HT1080 (cell line): ENCODE data around the gene KCNJ14. TPM values are rescaled to one million over a fixed set of nuclear protein-coding genes. Genes with fewer than 3 reads are reported as not detected.
"Not testable (repeated sequence)": the region's sequence is repeated elsewhere in the genome, so short reads cannot be mapped to it uniquely, and the experiment has no call there.

ENCODE experiments used
- DNase-seq: peaks from one replicate; pipeline ENCODE4 v3.0.0-alpha.2; 2015; ENCODE audit warnings: low read depth
- total RNA-seq: library from RNA; depleted of rRNA; stranded (reverse); fragments of >200 nt; shearing (Covaris generic); gene quantifications from 2 replicates; pipeline ENCODE4 v1.2.3, GENCODE V29; 2014

Gene KCNJ14
- total RNA-seq, 1 experiment from 2014 or later: 0.79 TPM

DNA sequence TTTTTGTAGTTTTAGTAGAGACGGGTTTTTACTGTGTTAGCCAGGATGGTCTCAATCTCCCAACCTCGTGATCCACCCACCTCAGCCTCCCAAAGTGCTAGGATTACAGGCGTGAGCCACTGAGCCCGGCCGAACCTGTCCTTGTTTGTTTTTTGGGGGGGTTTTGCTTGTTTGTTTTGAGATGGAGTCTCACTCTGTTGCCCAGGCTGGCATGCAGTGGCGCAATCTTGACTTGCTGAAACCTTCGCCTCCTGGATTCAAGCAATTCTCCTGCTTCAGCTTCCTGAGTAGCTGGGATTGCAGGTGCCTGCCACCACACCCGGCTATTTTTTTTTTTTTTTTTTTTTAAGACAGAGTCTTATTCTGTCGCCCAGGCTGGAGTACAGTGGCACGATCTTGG is 31.3 kb downstream of the KCNJ14 start:
- DNase-seq: not testable (repeated sequence)

- DNase-seq: no peak
These were observed 32.2 kb downstream of the KCNJ14 start for GRCh38 chr19:48487544-48487943.

DNA sequence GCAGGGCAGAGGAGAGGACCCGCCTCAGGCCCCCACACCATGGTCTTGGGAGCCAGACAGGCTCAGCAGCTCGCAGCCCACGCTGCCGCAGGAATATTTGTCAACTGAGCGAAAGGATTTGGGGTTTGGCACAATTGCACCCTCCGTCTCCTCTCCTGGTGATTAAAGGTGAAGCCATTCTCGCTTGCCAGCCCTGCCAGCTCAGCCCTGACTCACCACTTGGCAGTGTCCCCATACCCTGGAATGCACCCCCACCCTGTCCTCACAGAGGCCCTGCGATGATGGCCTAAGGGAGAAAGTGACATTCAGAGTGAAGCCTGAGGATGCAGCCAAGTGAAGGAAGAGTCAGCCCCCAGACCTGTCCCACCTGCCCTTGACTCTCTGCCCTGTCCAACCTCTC is 32.6 kb downstream of the KCNJ14 start:
- DNase-seq: peak; percentile 91

DNA sequence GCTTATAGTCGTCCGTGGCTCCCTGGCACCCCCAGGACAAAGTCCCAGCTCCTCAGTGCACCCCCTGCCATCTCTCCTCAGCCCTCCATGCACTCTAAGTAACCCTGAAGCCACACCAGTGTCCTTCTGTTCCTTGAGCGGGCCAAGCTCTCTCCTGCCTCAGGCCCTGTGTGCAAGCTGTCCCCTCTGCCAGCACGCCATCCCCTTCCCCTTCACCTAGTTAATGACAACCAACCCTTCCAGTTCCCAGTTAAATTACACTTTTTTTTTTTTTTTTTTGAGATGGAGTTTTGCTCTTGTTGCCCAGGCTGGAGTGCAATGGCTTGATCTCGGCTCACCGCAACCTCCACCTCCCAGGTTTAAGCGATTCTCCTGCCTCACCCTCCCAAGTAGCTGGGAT is 33.1 kb downstream of the KCNJ14 start:
- not testable (repeated sequence) for DNase-seq

DNA sequence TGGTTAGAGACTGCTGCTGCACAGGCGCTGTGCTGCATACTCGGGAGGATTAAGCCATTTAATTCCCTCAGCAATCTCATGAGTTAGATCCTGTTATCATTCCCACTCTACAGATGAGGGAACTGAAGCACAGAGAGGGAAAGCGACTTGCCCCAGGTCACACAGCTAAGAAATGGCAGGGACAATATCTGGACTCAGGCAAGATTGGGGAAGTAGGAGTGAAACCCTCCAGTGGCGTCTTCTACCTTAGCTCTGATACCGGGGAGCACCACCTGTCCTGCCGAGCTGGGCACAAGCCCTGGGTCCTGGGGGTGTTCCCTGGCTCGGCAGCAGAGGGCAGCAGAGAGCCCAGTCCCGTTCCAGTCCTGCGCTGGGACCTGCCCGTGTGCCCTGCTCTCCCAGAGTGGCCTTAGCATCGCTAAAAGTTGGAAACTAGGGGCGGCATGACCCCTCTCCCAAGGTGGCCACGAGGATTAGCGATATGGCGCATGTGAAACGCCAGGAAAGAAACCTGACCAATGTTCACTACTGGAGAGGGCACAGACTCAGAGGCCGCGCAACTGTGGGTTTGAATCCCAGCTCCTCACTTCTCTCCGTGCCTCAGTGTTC is 34.3 kb downstream of the KCNJ14 start:
- peak; percentile 53 for DNase-seq

GRCh38 chr19:48490981-48491792 is 35.8 kb downstream of the KCNJ14 start:
- DNase-seq: no peak

DNA sequence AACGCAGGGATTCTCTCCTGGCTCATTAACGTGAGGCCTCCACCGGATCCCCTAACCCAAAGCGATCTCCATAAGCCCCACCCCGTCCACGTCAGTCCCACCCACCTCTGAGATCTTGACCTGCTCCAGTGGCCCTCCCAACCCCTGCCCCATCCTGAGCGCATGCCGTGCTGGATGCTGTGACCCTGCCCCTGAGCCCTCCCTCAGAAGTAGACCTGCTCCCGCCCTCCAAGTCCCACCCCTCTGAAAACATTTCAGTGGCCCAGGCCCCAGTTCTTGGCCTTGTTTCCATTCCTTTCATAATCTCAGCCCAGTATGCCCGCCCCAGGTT is 36.4 kb downstream of the KCNJ14 start:
- no peak for DNase-seq

GRCh38 chr19:48492925-48493717 is 37.7 kb downstream of the KCNJ14 start:
- DNase-seq: peak; percentile 79

DNA sequence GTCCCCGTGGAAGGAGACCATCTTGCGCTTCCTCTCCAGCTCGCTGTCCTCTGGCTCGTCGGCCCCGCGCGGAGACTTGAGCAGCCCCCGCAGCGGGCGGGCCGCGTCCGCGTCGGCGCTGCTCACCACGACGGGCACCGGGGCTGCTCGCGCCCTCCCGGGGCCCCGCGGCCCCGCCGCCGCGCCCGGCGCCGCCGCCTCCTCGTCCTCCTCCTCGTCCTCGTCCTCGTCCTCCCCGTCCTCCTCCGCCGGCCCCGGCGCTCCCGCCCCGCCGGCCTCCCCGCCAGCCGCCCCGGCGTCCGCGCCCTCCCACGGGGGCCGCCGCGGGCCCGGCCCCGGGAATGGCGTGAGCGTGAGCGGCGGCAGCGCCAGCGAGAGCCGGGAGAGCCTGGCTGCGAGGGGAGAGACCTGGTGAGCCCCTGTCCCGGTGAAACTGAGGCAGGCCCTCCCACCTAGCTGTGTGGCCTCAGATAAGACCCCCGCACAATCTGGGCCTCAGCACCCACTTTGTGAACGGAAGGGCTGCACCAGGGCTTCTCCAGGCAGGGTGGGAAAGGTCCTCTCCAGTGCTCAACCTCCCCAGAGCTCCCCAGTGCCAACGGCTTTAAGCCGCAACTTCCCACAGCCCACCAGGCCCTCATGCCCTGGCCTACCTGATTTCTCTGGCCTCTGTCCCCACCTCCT is 38.5 kb downstream of the KCNJ14 start:
- DNase-seq: no peak

- peak; percentile 50 for DNase-seq
These were observed 40.0 kb downstream of the KCNJ14 start for GRCh38 chr19:48495396-48495795.

DNA sequence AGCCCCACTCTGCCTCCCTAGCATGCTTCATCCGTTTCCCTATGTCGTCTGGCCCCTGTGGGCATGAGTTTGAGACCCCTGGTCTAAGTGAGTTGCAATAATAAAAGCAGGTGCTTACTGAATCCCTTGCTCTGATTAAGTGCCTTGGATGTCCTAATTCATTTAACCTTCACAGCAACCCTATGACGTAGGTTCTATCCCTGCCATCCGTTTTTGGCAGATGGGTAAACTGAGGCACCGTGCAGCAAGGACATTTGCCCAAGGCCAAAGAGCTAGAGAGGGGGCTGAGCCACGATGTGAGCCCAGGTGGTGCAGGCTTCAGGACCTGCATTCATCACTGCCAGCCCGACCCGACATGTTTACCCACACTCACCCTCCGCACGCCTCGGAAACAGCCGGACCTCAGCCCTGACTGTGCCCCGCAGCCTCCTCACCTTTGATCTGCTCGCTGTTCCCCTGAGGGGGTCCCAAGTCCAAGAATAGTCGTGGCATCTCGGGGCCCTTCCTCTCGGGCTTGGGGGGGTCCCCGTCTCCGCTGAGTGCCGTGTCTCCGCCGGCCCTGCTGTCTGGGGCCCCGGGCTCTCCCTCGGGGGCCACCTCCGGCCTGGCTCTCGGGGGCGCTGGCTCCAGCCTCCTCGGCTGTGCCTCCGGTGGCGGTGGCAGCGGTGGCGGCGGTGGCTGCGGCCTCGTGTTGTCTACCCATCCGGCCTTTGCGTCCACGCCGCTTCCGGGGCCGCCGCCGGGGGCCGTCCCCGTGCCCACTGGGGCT is 41.8 kb downstream of the KCNJ14 start:
- DNase-seq: no peak

GRCh38 chr19:48497728-48498594 is 42.6 kb downstream of the KCNJ14 start:
- no peak for DNase-seq

- no peak for DNase-seq
These were observed 43.4 kb downstream of the KCNJ14 start for GRCh38 chr19:48498595-48499311.

- DNase-seq: no peak
These were observed 44.1 kb downstream of the KCNJ14 start for GRCh38 chr19:48499316-48500090.

- no peak for DNase-seq
These were observed 45.6 kb downstream of the KCNJ14 start for GRCh38 chr19:48500830-48501493.

DNA sequence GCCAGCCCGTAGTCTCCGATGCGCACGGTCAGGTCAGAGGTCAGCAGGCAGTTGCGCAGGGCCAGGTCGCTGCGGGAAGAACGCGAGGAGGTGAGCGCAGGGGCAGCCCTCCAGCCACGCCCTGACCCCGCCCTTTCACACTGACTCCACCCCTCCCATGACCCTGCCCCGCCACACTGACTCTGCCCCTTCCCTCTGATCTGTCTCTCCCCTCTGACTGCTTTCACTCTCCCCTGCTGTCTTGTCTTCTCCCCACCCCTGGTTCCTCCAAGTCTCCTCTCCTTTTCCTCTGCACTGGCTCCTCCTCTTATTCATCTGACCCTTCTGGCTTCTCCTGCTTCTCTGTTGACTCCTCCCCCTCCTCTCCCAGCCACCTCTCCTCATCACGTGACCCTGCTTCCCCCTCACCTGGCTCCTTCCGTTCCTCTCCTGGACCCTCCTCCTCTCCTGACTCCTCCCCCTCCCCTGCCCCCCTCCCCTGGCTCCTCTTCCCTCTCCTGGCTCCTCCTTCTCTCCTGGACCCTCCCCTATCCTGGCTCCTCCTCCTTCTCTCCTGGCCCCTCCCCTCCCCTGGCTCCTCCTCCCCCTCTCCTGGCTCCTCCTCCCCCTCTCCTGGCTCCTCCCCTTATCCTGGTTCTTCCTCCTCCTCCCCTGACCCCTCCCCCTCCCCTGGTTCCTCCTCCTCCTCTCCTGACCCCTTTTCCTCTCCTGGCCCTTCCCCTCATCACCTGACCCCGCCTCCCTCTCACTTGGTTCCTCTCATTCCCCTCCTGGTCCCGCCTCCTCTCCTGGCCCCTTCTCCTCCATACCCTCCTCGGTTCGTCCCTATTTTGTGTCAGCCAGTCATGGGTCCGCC is 46.3 kb downstream of the KCNJ14 start:
- DNase-seq: peak; percentile 21
